ENCODE data around the gene SORCS2.

SORCS2 gene

GRCh38 chr4:7325541-7325940 is 133.2 kb downstream of the SORCS2 start:
- DNase-seq (ENCODE audit: low read depth, low spot score) = no peak

GRCh38 chr4:7326306-7326692 is 134.0 kb downstream of the SORCS2 start:
- DNase-seq (ENCODE audit: low read depth, low spot score) = no peak

GRCh38 chr4:7326693-7327340 is 134.5 kb downstream of the SORCS2 start:
- no peak for DNase-seq (ENCODE audit: low read depth, low spot score)

- no peak for DNase-seq (ENCODE audit: low read depth, low spot score)
Measured at GRCh38 chr4:7327341-7327885, 135.1 kb downstream of the SORCS2 start.

- DNase-seq (ENCODE audit: low read depth, low spot score) = no peak
Measured at GRCh38 chr4:7328162-7328912, 136.0 kb downstream of the SORCS2 start.

- no peak for DNase-seq (ENCODE audit: low read depth, low spot score)
Measured at GRCh38 chr4:7328913-7329638, 136.7 kb downstream of the SORCS2 start.

GRCh38 chr4:7330031-7330596 is 137.8 kb downstream of the SORCS2 start:
- no peak for DNase-seq (ENCODE audit: low read depth, low spot score)

GRCh38 chr4:7330811-7331681 is 138.7 kb downstream of the SORCS2 start:
- DNase-seq (ENCODE audit: low read depth, low spot score) = no peak

GRCh38 chr4:7331682-7332000 is 139.3 kb downstream of the SORCS2 start:
- DNase-seq (ENCODE audit: low read depth, low spot score) = no peak

GRCh38 chr4:7332216-7333023 is 140.1 kb downstream of the SORCS2 start:
- DNase-seq (ENCODE audit: low read depth, low spot score) = no peak

GRCh38 chr4:7333024-7333780 is 140.9 kb downstream of the SORCS2 start:
- DNase-seq (ENCODE audit: low read depth, low spot score) = no peak

- no peak for DNase-seq (ENCODE audit: low read depth, low spot score)
Measured at GRCh38 chr4:7333801-7334421, 141.6 kb downstream of the SORCS2 start.

- no peak for DNase-seq (ENCODE audit: low read depth, low spot score)
Measured at GRCh38 chr4:7334521-7335275, 142.4 kb downstream of the SORCS2 start.

GRCh38 chr4:7335344-7336066 is 143.2 kb downstream of the SORCS2 start:
- DNase-seq (ENCODE audit: low read depth, low spot score) = no peak

GRCh38 chr4:7336067-7336569 is 143.8 kb downstream of the SORCS2 start:
- no peak for DNase-seq (ENCODE audit: low read depth, low spot score)

GRCh38 chr4:7336732-7337131 is 144.4 kb downstream of the SORCS2 start:
- no peak for DNase-seq (ENCODE audit: low read depth, low spot score)

- DNase-seq (ENCODE audit: low read depth, low spot score) = no peak
Measured at GRCh38 chr4:7337196-7338058, 145.1 kb downstream of the SORCS2 start.

Data from iPS DF 19.7 (cell line).